SW 1271 (cell line): ENCODE results near the gene CYB5B.
A peak's percentile ranks its signal among the peaks of the same experiment; 100 is the strongest.

Experiments used
- DNase-seq, 2 experiments: peaks; one replicate each; lab custom pipeline; 2025; lab: John Stamatoyannopoulos, UW

CYB5B gene, protein sequence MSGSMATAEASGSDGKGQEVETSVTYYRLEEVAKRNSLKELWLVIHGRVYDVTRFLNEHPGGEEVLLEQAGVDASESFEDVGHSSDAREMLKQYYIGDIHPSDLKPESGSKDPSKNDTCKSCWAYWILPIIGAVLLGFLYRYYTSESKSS

DNA sequence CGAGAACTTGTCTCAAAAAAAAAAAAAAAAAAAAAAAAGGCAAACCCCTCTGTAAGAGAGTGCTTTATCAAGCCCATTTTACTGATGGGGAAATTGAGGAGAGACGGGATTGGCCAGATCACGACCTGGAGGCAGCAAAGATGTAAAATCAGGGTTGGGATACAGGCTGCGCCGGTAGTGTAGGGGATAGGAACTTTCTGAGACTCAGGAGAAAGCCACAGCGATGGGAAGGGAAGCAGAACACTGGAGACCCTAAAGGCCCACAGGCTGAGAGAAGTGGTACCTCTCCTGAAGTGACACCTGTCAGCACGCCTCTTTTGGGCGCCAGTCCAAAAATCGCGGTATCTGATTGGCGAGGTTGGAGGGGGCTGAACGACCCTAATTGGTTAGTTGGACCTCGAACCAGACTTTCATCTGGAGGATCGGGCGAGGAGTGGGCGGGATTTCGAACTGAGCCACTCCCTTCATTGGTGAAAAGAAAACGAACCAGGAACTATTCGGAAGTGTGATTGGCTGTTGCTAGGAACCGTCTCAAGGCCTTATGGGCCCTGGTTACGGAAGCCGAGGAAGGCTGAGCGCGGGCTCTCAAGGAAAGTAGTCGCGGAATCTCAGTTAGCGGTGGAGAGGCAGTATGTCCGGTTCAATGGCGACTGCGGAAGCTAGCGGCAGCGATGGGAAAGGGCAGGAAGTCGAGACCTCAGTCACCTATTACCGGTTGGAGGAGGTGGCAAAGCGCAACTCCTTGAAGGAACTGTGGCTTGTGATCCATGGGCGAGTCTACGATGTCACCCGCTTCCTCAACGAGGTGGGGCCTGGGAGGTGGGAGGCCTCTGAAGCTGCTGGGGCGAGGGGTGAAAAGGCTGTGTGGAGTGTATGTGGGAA lies at the start of gene CYB5B:
Gene CYB5B (plus strand): TSS at position 567 of the 882 bp plus-strand sequence. CDS start 65 bp downstream, at position 632.
- peak; percentile 97 to 99 for DNase-seq

DNA sequence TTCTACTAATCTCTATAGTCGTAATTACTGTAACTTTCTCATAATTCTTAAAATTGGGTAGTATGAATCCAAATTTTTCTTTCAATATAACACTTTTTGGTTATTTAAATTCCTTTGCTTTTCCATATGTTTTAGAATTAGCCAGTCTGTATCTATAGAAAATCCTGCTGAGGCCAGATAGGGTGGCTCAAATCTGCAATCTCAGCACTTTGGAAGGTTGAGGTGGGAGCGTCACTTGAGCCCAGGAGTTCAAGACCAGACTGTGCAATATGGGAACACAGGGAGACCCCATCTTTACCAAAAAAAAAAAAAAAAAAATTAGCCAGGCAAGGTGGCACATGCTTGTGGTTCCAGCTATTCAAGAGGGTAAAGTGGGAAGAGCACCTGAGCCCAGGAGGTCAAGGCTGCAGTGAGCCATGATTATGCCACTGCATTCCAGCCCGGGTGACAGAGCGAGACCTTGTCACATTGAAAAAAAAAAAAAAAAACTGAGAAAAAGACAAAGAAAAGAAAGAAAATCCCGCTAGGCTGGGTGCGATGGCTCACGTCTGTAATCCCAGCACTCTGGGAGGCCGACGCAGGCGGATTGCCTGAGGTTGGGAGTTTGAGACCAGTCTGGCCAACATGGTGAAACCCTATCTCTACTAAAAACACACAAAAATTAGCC lies 47.9 kb upstream of the CYB5B start:
- DNase-seq: no peak

DNA sequence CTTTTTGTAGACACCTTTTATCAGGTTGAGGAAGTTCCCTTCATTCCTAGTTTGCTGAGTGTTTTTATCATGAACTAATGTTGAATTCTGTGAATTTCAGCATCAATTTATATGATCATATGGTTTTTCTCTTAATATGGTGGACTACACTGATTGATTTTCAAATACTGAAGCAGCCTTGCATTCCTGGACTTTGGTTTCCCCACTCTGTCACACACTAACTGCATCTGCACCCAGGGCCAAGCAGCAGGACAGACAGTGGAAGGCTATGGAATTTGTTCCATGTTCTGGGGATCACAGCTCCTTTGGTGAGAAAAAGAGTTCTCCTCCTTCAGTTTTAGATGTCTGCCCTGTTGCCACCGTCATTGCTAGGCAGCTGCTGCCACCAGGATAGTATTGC lies 46.4 kb upstream of the CYB5B start:
- no peak for DNase-seq

DNA sequence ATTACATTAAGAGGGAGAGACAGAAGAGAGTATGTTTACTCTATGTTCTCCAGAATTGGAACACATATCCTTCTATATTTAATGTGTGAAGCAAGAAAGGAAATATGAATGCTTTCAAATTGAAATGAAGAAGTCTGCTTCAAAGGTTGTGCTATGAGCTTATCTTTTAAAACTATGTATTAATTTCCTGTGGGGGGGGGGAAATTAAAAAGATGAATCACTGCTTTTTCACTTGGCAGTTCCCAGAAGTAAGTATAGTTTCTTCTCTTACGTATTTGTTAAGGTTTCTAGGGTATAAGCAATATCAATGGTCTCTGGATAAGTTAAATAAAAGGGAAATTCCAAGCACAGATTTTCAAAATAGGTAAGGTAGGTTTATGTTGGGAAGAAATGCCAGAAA lies 45.7 kb upstream of the CYB5B start:
- no peak for DNase-seq

DNA sequence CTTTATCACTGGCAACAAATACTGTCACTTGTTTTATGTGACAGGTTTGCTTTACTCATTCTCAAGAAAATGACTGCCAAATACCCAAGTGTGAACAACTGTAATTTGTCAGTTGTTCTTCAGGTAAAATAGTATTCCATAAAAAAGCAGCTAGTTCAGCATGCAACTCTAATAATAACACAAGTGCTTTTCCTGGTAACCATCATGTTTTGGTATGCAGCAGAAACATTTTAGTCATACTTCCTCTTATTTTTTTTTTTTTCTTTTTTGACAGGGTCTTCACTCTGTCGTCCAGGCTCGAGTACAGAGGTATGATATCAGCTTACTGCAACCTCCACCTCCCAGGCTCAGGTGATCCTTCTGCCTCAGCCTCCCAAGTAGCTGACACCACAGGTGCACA lies 43.2 kb upstream of the CYB5B start:
- no peak for DNase-seq

DNA sequence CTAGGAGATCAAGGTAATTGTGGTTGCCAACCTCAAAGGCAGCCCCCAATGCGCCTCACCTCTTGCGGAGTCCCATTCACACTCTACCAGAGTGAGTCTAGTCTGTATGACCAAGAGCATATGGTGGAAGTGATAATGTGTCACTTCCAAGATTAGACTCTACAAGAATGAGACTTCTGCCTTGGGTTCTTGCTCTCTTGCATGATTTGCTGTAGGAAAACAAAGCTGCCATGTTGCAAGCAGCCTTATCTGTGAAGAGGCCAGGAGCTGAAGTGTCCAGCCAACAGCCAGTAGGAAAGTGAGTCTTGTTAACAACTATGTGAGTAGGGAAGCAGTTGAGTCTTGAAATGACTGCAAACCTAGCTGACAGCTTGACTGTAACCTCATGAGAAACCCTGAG lies 42.0 kb upstream of the CYB5B start:
- no peak for DNase-seq

DNA sequence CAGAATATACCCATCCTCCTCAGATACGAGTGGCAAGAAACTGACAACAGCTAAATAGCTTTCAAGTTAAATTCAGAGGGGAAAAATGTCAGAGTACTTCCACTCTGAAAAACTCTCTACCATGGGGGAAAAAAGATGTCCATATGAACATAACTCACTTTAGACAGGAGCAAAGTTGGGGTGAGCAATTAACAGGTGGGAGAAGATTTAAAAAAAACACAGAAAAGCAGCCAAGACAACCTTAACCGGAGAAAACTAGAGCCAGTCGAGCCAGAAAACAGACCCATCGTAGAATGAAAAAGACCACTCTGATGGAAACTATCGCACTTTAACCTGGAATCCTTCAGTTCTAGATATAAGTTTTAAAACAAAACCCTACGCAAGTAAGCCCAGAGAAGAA lies 39.4 kb upstream of the CYB5B start:
- DNase-seq: no peak

DNA sequence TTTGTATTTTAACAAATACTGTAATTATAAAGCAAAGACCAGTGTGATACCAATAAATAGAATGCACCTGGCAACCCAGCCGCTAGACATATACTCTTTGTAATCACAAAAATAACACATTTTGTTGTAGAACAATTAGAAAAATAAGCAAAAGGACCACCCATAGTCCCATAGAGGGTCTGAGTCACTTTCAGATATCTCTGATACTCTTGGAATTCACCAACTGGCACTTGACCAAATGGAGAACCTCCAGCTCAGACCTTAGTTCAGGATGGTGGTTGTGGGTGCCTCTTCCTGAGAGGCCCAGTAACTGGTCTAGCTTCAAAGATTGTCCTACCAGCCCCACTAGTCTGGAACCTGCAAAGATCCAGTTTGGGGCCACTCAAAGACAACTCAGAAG lies 37.8 kb upstream of the CYB5B start:
- no peak for DNase-seq

DNA sequence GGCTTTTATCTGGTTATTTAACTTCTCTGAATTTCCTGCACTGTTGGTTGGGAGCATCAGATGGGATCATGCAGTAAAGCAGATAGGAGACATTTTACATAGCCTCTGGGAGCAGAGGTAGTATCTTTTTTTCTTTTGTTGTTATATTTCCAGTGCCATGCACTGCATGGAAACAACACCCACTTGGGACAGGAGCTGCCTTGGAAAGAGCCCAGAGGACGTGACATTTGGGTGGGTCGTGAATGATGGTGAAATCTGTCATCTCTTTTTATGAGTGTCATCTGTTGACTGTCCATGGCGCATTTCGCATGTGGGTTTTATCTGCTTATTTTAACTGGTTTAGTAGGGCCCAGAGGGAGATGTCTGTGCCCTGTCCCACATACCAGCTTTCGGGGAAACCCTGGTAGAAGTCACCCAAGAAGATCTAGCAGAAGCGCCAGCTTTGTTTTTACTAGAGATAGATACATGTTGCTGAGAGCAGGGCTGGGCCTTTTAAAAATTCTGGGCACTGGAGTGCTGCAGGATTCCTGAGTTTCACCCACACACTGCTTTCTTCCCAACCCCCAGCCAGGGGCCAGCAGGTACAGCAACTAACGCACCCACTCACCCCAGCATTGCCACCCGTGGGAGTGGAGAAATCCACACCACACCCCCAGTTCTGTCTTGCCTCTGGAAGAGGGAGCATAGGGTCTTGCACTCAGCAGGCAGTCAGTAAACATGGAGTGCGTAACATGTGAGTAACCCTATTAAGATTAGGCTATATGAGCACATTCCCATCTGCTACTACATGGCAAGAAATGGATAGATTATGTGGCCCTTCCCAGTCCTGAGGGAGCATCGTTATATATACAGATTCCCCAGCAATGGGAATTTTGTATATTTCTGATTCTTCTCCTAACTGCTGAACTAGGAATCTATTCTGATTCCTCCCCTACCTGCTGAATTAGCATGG lies 30.2 kb upstream of the CYB5B start:
- DNase-seq: no peak

DNA sequence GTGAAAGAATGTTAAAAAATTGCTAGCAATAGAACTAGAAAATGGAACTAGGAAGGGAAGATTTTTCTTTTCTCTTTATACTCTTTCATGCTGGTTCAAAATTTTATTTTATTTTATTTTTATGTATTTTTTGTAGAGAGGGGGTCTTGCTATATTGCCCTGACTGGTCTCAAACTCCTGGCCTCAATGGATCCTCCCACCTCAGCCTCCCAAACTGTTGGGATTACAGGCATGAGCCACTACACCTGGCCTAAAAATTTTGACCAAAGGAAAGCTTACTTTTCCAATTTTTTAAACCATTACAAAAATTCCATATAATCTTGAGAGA lies 28.6 kb upstream of the CYB5B start:
- no peak for DNase-seq

DNA sequence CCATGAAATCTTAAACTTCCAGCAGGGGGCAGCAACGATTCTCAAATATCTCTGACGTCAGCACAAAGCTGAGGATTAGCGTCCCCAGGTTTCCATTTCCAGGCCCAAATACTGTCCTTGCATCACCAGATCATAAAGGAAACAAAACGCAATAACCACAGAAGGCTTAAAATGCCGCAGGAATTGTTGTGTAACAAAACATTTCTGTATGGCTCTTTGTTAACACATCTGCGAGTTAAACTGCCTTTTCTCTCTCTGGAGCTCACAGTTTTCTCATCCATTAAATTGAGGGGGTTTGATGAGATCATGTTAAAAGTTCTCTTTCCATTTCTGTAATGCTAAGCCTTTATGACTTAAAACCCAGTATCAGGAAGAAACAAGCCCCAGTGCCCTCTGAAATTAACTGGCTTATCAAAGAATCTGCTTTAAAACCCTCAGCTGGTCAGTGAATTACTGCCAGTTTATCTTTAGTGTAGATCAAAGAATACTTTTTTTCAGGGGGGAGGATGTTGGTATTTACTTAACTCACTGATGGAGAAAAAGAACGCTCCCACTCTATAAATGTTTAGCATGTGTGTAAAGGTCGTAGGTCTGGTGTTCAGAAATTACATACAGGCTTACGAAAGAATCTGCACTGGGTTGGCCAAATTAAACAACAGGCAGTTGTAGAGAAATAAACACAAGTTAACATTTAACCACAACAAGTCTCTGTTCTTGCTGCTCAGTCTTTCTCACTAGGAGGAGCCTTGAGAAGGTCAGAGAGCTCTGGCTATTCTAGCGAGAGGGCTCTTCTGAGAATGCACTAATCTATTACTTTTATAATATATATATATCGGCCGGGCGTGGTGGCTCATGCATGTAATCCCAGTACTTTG lies 28.0 kb upstream of the CYB5B start:
- DNase-seq: peak; percentile 45 to 79

DNA sequence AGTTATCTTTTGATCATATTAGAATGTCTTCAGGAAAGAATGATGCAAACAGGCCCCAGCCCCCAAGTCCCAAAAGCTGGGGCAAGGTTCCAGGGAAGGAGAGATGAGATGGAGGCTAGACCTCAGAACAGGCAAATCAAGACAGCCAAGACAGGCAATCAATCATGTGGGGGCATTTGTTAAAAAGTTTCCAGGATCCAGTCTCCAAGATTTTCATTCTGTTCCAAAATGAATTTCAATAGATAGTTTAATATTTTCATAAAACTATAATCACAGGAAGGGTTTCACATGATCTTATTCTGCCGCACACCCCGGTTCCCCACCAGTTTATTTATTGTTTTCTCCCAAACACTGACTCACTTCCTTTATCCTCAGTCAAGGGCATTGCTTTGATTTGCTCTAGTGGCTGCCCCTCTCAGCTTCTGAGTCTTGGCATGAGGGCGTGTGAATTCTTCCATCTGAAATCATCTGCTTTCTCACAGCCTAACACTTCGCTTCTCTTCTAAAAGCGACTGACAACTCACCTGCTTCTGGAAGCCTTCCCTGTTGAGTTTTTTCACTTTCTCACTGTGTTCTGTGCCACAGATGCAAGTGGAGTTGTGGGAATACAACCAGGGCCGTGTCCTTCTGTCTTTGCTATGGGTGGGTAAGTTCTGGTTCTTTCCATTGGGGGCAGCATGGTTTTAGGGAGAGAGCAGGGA lies 26.4 kb upstream of the CYB5B start:
- peak; percentile 68 to 89 for DNase-seq

DNA sequence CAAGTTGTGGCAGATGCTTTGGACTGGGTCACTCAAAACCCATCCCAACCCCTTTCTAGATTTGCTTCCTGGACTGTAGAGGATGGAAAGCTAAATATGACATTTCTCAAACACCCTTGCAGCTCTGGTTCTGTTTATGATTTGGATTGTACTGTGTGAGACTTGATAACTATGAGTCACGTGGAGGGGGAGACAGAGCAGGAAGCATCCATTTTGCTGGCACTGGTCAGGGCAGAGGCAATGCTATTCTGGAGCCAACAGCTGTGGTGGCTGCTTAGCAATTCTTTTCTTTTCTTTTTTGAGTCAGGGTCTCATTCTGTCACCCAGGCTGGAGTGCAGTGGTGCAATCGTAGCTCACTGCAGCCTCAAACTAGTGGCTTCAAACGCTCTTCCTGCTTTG lies 25.1 kb upstream of the CYB5B start:
- DNase-seq: no peak

DNA sequence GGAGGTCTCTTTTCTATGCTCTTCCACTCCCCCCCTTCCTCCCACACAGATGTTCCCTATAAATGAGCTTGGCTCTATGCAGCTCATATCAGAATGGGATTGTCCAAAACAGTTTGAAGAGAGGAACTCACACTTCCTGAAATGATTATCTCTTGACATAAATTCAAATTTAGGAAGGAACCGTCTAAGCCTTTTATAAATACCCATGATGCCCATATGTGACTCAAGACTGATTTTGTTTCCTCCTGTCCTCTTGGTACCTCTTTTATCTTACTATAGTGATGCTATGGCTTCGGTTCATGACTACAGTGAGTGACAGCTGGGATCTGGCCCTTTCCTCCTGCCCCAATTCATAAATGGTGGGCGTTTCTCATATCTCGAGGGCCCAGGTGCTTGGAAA lies 22.0 kb upstream of the CYB5B start:
- no peak for DNase-seq

DNA sequence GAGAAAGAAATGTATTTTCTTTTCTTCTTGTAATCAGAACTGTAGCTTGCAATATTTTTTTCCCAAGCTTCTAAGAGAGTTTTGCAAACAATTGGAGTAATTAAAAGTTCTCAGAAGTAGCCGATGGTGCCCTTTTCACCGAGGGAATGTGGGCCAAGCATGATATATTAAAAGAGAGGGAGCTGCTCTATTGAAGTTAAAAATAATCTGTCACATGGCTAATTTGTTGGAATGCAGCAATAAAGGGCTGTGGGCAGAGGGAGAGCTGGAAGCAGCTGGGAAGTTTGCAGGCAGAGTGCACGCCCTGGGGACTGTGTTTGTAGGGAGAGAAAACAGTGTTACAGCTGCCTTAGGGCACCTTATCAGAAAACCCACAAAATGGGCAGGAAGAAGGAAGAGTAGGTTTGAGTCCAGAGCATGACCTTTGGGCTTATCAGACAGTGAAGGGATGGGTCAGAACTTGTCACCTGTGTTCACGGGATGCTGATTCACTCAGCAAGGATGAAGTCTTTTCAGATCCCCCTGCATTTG lies 20.1 kb upstream of the CYB5B start:
- DNase-seq: no peak

DNA sequence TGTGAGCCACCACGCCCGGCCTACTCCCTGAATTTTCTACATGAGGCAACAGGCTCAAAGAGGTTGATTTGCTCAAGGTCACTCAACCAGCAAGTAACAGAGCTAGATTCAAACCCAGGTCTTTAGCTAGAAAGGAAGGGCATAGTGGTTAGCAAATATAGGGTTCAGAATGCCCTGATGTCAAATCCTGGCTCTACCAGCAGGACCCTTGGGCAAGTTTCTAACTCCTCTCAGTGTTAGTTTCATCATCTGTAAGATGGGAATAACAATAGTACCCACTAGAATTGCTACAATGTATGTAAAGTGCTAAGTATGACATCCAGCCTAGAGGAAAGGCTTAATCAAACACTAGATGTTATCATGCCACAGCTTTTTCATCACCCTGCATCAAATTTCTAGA lies 19.1 kb upstream of the CYB5B start:
- DNase-seq: no peak

DNA sequence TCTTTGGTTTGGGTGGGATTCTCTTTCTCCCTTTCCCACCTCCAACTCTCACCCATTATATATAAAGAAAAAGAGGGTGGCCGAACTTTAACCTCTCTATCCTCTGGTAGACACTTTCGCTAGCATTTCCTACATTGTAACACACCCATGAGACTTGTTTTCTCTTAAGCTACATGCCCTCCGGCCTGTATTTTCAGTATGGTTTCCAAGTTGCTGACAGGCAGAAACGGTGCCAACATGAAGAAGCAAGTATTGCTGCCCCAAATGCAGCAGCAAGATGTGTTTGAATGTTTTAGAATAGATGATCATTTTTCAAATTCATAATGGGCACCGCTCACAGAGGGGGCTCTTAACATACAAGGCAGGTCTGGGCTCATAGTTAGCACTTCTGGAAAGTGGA lies 18.7 kb upstream of the CYB5B start:
- no peak for DNase-seq

DNA sequence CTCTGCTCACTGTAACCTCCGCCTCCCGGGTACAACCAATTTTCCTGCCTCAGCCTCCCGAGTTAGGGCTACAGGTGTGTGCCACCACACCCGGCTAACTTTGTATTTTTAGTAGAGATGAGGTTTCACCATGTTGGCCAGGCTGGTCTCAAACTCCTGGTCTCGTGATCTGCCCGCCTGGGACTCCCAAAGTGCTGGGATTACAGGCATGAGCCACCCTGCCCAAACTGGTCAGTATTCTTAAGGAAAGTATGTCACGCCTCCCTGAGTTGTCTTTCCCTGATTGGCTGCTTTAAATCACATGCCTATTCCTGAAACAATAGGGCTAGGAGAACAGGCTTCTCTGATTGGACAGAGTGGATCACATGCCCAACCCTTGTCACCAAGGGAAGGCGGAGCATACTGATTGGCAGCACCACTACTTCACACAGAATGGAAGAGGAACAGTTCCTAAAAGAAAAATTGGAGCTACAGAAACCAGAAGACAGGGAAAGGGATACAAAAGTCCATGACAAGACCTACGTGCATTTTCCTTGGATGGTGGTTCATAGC lies 17.6 kb upstream of the CYB5B start:
- DNase-seq: no peak

DNA sequence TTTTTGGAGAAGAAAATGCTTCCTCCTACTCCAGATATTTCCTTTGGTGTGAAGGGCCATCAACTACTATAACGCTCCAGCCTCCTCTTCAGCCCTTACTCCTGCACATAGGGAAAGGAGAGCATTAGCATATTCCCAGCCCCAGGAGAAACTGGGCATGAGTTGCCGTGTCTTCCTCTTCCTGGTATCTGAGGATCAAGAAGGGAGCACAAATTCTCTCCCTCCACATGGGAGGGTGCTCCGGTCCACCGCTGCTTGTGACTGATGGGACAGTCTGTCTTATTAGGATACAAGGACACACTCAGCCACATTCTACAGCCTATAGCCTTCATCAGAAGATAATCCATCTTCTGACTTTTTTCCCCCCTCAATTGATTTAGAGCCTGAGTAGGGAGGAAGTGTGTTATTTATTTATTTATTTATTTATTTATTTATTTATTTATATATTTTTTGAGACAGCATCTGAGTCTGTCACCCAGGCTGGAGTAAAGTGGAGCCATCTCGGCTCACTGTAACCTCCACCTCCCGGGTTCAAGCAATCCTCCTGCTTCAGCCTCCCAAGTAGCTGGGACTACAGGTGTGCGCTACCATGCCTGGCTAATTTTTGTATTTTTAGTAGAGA lies 16.6 kb upstream of the CYB5B start:
- DNase-seq: no peak

DNA sequence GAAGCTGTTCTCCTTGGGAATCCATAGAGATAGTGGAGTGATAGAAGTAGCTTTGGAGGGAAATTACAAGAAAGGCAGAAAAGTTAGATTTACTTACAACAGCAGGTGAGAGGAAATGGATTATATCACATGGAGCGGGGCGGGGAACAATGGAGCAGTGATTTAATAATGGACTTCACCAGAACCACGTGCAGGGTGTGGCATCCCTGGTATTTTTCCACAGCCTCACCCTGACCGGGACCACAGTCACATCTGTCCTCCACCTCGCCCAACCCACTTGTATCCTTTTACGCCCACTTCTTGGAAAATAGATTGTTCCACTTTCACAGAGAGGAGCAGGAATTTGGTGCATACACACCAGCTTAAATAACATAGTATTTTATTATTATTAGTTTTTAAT lies 15.9 kb upstream of the CYB5B start:
- no peak for DNase-seq
